ENCODE data around the gene CNMD.

GRCh38 chr13:52779103-52779502 is 39.5 kb upstream of the CNMD start:
- no peak for TF ChIP-seq MAFK (IDR thresholded peaks at IDR 0.05; ENCODE audit: low read depth, low read length)
- TF ChIP-seq NFE2L2 (IDR thresholded peaks at IDR 0.05; ENCODE audit: low read depth, low read length): no peak
- TF ChIP-seq CTCF (conservative IDR thresholded peaks at IDR 0.05; ENCODE audit: low read depth, low read length): no peak
- TF ChIP-seq RFX5 (IDR thresholded peaks at IDR 0.05; ENCODE audit: low read depth, low read length): no peak
- TF ChIP-seq BHLHE40 (IDR thresholded peaks at IDR 0.05; ENCODE audit: low read depth, low read length): no peak
- no peak for TF ChIP-seq POLR2A (IDR thresholded peaks at IDR 0.05; ENCODE audit: low read depth, low read length)
- TF ChIP-seq RCOR1 (IDR thresholded peaks at IDR 0.05; ENCODE audit: insufficient replicate concordance, low read length): no peak
